Measurements from ENCODE around the gene SHPK. TPM values are rescaled to one million over a fixed set of nuclear protein-coding genes. Genes with fewer than 3 reads are reported as not detected.

SHPK gene
- total RNA-seq, 4 donors from 2014 or later: 9.4 to 25.5 (median 12.1) TPM

DNA sequence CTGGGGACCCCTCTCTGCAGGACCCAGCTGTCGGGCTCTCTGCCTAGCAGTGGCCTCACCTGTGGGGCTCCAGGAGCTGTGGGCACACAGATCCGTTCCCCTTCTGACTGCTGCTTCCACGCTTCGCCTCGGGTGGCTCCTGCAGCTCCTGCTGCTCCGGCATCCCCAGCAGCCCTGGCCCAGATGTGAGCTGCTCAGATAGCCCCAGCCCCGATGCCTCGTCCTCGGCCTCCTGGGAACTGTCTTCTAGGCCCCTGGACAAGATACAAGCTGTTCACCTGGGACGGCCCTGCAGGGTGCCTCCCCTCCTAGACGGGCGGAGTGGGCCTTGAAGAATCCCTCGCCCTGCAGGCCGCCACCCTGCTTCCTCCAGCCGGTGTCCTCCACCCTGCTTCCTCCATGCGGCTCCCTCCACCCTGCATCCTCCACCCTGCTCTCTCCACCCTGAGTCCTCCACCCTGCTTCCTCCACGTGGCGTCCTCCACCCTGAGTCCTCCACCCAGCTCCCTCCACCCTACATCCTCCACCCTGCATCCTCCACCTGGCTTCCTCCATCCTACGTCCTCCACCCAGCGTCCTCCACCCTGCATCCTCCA is 43.6 kb upstream of the SHPK start:
- DNase-seq (ENCODE audit: low spot score): no peak
- no peak for ATAC-seq (ENCODE audit: low FRiP score)
- TF ChIP-seq, protein P1, sequence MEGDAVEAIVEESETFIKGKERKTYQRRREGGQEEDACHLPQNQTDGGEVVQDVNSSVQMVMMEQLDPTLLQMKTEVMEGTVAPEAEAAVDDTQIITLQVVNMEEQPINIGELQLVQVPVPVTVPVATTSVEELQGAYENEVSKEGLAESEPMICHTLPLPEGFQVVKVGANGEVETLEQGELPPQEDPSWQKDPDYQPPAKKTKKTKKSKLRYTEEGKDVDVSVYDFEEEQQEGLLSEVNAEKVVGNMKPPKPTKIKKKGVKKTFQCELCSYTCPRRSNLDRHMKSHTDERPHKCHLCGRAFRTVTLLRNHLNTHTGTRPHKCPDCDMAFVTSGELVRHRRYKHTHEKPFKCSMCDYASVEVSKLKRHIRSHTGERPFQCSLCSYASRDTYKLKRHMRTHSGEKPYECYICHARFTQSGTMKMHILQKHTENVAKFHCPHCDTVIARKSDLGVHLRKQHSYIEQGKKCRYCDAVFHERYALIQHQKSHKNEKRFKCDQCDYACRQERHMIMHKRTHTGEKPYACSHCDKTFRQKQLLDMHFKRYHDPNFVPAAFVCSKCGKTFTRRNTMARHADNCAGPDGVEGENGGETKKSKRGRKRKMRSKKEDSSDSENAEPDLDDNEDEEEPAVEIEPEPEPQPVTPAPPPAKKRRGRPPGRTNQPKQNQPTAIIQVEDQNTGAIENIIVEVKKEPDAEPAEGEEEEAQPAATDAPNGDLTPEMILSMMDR (IDR thresholded peaks at IDR 0.05): no peak

DNA sequence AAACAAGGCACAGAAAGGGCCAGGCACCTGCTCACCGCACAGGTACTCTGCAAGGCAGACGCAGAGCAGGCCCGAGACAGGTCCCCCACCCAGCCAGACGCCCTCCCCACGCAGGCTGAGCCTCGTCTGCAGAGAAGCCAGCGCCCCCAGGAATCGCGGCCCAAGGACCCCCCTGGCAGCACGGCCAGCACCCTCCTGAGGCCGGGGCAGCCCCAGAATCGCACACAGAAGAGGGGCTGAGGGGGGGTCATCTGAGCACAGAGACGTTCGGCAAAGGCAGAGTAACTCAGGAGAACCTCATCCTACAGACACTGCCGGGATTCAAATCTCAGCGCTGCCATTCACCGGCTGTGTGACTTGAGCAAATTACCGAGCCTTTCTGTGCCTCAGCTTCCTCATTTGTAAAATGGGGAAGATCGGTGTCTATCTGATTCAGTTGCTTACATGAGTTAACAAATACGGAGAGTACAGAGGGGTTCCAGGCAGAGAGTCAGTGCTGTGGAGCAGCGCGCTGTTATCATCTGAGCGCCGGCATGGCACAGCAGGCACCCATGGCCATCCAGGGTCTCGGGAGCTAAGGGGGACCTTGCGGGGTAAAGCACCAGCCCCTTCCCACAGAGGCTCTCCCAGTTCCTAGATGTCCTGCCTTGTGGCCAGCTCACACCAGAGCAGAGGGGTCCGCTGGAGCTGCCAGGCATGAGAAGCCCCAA is 42.9 kb upstream of the SHPK start:
- DNase-seq (ENCODE audit: low spot score): no peak
- no peak for ATAC-seq (ENCODE audit: low FRiP score)

DNA sequence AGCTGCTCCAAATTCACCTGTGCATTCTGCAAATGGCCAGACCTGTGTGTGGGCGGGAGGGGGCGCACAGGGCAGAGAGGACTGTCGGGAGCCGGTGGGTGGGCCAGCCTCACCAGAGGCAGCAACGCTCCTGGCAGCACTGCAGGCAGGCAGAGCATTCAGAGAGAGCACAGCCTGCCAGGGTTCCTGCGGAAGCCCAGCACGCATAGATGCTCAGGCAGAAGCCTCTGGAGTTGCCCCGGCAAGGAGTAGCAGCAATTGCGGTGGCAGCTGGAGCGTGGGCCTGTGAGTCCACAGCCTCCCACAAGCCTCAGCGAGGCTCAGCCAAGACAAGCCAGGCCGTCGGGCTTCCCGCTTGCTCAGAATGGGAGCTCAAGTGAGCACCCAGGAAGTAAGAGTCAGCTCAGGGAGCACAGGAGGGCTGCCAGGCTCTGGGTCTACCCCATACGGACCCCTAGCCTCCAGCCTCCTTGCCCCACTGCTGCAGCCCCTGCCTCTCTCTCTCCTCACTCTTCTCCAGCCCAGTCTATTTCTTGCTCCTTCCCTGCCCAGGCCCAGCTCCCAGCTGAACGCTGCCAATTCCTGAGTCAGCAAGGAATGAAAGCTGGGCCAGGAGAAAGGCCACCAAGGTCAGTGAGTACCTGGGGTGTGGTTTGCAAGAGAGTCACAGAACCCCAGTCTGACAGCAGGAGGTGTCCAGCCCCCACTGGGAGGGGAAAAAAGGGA is 42.2 kb upstream of the SHPK start:
- ATAC-seq (ENCODE audit: low FRiP score) (peak; percentile 62), DNase-seq (ENCODE audit: low spot score) (no peak)
- TF ChIP-seq, protein P1 (IDR thresholded peaks at IDR 0.05): no peak

More for the DNA sequence above, 42.9 kb upstream of the SHPK start:
- TF ChIP-seq, protein P1 (IDR thresholded peaks at IDR 0.05): no peak

DNA sequence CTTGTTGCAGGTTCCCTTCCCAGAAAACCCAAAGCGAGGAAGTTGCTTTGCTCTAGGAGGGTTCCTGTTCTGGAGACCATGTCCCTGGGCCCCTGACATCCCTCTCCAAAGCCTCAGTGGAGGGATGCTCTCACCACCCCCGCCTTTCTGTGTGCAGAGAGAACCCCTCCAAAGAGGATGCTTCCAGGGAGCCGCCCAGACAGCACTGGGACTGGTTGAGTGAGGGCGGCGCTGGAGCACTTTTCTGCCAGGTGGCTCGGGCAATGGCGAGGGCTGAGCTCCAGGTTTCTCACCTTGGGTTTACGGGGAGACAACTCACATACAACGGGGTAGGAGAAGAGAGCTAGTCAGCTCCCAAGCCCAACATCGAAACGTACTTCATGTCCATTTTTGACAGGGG is 39.8 kb upstream of the SHPK start:
- ATAC-seq (ENCODE audit: low FRiP score): no peak
- no peak for DNase-seq (ENCODE audit: low spot score)
- TF ChIP-seq, protein P1 (IDR thresholded peaks at IDR 0.05): no peak

DNA sequence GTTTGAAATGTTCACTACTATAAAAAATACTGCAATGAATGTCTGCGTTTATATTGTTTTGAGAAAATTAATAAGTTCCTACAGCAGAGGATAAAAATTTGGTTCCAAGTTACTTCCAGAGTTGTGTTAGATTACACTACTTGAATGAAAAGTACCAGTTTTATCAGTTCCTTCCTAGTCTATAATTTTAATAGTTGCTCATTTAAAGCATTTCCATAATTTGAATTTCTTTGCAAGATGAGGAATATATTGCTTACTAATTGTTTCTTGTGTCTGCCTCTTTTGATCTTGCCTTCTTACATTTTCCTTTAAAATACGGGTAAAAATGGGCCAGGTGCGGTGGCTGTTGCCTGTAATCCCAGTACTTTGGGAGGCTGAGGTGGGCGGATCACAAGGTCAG is 36.5 kb upstream of the SHPK start:
- ATAC-seq (ENCODE audit: low FRiP score): no peak
- no peak for DNase-seq (ENCODE audit: low spot score)
- TF ChIP-seq, protein P1 (IDR thresholded peaks at IDR 0.05): no peak

DNA sequence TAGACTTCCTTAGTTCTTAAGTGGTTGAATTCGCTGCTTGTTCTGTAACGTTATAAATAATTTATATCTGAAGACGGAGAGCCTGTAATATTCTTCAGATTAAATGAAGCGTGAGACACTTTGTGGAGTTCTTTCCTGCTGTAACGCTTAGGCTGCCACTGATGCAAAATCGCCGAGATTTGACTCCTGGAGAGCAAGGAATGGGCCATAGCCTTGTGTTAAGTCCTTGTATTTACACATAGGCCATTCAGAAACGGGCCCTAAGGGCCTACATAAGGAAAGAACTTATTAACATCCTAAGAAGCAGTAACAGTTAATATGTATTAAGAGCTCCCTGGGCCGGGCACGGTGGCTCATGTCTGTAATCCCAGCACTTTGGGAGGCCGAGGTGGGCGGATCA is 33.5 kb upstream of the SHPK start:
- TF ChIP-seq, protein P1 (IDR thresholded peaks at IDR 0.05): no peak
- no peak for ATAC-seq (ENCODE audit: low FRiP score)

More for the DNA sequence above, 33.5 kb upstream of the SHPK start:
- DNase-seq (ENCODE audit: low spot score): no peak
